HG03097 (cell line): Measurements from ENCODE around the gene GIMAP8.
"Not testable (repeated sequence)": the region's sequence is repeated elsewhere in the genome, so short reads cannot be mapped to it uniquely, and the experiment has no call there.

Experiments
- ATAC-seq: cut with Tn5 transposase; IDR thresholded peaks from one replicate; pipeline ENCODE4 v1.9.1; 2021; ENCODE audit not compliant: unreplicated experiment, low FRiP score

The GIMAP8 gene

DNA sequence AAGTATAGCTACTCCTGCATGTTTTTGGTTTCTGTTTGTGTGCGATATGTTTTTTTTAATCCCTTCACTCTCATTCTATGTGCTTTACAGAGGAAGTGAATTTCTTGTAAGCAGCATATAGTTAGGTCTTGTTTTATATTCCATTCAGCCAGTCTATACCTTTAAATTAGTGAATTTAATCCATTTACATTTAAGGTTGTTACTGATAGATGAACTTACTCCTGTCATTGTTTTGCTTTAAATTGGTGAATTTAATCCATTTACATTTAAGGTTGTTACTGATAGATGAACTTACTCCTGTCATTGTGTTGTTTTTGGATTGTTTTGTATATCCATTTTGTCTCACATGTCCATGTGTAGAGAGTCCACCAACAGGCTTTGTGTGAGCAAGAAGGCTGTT is 11.1 kb downstream of the GIMAP8 start:
- ATAC-seq, result no peak

DNA sequence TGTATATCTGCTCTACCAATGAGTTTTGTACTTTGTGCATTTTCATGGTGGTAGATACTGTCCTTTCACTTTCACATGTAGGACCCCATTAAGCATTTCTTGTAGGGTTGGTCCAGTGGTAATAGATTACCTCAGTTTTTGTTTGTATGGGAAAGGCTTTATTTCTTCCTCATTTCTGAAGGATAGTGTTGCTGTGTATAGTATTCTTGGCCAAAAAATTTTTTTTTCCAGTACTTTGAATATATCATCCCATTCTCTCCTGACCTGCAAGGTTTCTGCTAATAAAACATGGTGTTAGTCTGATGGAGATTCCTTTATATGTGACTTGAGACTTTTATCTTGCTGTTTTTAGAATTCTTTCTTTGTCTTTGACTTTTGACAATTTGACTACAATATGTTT is 12.0 kb downstream of the GIMAP8 start:
- ATAC-seq, result no peak

DNA sequence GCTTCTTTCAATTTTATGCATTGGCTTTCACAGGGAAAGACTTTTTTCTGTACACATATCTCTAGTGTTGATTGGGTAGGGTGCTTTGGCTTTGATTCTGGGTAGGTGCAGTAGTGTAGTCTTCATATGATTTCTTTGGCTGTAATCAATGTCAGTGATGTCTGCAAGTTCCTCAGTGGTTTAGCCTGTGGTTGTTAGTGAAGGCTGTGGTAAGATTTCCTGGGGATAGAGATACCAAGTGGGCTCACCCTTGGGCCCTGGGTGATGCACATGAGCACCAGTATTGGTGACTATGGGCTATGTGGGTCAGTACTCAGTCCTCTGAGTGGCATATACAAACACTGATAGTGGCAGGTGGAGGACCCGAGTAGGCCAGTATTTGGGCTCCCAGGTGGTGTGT is 13.0 kb downstream of the GIMAP8 start:
- ATAC-seq, result no peak

DNA sequence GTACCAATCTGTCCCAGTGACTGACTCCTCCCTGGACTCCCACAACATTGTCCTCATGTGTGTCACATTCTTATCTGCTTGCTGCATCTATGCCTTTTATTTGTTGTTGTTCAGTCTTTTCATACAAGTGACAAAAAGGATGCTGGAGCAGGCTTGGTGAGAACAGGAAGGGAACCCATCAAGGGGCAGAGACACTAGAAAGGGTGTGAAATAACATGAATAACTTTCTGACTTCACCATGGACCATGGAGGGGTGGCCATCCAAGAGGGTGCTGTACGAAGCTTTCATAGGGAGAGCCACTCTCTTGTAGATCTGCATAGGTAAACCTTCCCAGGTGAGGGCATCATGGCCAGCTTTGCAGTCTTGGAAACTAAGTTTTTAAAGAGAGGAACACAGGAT is 14.5 kb downstream of the GIMAP8 start:
- ATAC-seq, result no peak

DNA sequence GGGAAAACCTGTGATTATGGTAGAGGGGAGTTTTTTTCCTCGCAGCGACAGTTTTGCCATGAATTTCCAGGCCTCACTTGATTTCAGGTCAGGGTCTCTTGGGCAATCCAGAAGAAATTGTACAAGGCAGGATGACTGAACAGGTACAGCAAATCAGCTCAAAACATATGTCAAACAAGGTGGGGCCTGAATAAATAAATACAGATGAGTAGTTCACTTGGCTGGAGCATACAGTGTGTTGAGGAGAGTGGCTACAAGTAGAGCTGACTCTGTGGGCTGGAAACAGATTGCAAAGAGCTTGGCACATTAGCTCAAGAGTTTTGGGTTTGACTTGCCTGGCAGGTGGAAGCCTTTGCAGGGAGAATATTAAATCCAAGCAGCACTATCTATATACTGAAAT is 15.0 kb downstream of the GIMAP8 start:
- no peak for ATAC-seq

DNA sequence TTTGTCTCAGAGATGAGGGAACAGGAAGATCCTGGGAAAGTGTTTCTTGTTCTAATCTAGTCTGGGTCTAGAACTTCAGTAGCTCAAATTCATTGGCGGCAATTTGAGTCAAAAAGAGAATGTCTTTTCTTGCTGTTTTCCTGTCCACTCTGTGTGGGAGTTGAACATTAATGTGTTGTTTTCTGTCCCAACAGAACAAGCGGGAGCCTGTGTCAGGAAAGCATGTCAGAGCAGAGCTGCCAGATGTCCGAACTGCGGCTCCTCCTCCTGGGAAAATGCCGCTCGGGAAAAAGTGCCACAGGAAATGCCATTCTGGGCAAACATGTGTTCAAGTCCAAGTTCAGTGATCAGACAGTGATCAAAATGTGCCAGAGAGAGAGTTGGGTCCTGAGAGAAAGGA is 16.0 kb downstream of the GIMAP8 start:
- no peak for ATAC-seq

DNA sequence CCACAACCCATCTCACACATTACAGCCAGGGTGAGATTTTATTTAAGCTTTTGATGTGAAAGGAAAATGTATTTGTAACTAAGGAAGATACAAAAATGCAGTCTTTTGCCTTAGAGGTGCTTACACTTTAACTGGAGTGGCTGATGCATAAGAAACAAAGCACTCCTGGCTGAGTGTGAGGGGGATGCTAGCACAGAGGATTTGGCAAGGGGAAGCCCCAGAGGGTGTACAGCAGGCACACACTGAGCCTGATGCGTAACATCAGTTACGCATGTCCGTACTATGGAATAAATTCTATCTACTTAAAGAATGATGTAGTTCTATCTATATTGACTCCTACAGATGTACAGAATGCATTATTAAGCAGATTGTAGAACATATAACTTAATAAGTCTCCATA is 17.8 kb downstream of the GIMAP8 start:
- ATAC-seq, result no peak

DNA sequence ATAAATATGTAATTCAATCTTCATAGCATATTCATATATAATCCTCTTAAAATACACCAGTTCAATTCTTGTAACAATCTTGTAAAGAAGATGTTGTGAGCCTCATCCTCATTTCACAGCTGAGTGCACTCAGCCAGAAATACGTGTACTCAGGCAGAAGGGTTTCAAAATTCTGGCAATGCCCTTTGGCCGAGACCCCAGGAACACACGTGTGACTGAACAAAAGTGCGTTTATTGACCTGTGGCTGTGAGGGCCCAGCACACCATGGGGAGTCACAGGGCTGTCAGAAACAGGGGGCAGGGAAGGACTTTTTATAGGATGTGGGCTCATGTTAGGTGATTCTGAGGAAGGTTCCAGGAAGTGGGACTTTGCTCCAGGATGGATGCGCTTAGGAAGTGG is 21.5 kb downstream of the GIMAP8 start:
- ATAC-seq, result no peak

DNA sequence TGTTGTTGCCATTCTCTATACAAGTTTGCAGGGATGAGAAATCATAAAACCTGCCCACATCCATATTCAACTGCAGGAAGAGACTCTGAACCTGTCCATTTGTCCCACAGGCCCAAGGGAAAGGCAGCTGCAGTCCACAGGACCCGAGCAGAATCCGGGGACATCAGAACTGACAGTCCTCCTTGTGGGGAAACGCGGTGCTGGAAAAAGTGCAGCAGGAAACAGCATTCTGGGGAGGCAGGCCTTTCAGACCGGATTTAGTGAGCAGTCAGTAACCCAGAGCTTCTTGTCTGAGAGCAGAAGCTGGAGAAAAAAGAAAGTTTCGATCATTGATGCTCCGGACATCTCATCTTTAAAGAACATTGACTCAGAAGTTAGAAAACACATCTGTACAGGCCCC is 23.5 kb downstream of the GIMAP8 start:
- ATAC-seq, result no peak

DNA sequence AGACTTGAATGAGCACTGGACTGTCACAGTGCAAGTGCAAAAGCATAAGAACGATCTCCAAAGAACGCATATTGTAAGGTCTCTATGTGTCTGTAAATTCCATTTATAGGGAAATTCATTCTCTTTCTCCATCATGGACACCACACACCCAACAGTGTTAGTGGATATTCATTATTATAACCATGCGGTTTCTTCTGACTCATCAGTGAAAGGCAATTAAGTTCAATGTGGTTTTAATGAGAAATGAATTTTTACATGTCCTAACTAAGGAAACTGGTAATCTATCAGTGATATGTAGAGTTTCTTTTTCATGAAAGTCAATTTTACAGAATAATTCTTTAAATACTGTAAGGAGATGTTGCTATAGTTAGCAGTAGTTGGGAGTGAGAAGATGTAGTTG is 25.9 kb downstream of the GIMAP8 start:
- ATAC-seq, result no peak

DNA sequence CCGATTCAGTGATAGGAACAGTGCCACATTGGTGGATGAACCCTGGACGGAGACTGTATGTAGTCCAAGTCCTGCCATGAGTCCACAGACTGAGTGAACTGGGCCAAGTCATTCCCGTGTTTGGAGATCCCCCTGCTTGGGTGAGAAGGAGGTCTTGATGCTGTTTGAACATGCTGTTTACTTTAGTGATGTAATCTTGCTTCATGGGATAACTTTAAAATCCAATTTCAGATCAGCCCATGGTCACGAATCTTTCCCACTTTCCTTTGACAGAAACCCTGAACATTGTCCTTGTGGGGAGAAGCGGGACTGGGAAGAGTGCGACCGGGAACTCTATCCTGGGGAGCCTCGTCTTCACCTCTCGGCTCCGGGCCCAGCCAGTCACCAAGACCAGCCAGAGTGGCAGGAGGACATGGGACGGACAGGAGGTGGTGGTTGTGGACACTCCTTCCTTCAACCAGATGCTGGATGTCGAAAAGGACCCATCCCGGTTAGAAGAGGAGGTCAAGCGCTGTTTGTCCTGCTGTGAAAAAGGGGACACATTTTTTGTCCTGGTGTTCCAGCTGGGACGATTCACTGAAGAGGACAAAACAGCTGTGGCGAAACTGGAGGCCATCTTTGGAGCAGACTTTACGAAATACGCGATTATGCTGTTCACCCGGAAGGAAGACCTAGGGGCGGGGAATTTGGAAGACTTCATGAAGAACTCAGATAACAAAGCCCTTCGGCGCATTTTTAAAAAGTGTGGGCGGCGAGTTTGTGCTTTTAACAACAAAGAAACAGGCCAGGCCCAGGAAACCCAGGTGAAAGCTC is 26.6 kb downstream of the GIMAP8 start:
- no peak for ATAC-seq

DNA sequence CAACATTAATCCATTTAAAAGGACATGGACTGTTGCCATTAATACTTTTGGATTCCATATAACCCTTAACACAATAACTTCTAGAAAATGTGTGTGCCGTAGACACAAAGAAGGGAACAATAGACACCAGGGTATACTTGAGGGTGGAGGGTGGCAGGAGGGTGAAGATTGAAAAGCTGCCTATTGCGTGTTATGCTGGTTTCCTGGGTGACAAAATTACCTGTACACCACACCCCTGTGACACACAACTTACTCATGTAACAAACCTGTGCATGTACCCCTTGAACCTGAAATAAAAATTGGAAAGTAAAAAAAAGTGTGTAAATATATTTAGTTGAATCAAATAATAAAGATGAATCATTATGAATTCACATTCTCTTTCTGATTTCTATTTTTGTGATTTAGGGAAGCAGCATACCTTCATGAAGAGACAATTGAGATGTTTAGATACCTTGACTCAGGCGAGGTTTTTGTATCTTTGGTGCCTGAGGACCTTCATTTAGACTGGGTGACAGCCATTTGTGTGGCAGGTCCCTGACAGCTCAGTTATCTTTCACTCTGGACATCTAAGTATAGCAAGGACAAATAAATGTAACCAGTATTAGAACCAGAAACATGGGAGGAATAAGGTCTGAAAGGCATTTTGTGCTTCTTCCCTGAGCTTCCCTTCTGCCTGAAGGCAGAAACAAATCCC is 28.7 kb downstream of the GIMAP8 start:
- no peak for ATAC-seq

DNA sequence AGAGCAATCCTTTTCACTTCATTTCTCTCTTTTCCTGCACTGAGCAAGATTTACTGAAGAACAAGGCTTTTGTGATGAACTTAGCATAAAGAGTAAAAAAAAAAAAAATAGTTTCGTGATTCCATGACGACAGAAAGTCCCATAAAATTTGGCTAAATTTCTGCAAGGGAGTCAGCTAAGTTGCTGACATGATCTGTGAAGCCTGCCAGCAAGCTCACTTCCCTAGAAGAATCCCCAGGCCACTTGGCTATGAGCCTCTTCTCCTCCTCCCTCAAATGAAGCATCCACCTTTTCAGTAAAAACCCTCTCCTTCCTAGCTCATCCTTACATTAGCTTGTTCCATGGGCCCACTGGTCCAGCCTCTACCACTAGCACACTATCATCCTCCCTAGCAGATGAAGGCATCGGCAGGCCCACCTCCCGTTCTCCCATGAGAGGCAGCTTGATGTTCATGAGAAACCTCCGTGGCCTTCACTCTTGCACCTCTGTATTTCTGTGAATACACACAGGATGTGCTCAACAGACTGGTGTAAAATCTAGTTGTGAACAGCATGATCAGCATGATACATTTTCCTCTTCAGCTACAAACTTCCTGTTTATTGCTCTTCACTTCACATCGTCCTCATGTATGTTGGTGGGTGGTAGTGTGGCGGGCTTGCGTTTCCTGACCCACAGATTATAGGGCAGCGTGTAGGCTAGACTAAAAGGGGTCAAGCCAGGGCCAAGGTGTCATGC is 30.9 kb downstream of the GIMAP8 start:
- ATAC-seq, result no peak

DNA sequence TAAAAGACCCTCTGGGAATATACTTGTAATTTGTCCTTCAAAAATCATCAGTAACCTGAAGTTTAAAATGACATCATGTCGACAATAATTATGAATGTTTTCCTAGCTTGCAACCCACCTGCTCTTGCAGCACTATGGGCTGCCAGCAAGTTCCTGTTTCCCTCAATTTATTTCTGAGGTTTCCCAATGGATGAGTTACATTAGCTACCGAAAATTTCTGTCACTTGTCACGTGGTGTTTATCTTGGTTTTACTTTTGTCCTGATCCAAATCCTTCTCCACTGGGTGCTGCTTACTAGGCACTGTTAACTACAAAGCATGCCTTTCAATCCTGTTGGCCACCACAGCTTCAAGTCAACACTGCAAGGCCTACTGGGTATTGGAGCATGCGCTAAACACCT is 31.5 kb downstream of the GIMAP8 start:
- ATAC-seq, result no peak

DNA sequence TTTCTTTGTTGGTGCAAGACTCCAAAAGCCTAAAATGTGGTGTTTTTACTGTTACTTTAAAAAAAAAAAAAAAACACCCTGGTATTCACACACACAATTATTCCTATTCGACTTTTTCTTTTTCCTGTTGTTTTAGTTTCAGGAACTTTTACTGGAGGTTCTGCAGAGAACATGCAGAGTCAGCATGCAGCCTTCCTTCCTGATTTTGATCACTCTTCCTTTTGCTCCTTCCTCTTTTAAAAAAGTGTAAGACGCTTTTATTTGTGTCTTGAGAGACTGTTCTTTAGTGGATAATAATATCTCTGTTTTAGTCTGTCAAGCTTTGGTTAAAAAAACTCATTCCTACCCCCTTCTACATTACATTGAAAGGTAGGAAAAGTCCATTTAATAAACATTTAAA is 33.1 kb downstream of the GIMAP8 start:
- not testable (repeated sequence) for ATAC-seq

DNA sequence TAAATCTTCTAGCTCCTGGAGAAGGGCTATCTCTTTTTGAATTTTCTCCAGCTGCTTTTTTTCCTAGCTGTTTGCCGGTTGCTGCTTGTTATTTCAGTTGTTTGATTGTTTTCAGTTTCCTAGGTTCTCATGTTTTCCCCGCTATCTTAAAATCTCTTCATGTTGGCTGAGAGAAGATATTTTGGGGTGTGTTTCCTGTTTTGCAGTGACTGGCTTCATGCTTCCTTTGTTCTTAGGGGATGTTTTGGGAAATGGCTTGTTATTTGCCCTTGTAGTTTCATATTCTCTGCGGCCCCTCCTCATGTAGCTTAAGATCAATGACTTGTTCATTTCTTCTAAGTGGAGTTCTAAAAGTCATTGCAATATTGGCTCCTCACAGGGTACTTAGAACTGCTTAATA is 33.6 kb downstream of the GIMAP8 start:
- not testable (repeated sequence) for ATAC-seq

DNA sequence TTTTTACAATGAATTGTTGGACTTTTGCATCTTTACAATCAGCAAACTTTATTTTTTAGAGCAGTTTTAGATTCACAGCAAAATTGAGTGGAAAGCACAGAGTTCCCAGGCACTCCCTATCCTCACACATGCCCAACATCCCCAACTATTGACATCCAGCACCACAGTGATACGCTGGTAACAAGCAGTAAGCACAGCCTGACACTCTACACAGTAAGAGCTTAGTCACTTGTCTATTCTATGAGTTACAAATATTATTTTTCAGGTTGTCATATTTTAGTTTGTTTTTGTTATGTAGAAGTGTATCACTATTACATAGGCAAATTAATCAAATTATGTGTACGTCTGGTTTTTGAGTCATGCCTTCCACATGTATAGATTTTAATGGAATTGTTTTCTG is 37.2 kb downstream of the GIMAP8 start:
- ATAC-seq, result no peak

DNA sequence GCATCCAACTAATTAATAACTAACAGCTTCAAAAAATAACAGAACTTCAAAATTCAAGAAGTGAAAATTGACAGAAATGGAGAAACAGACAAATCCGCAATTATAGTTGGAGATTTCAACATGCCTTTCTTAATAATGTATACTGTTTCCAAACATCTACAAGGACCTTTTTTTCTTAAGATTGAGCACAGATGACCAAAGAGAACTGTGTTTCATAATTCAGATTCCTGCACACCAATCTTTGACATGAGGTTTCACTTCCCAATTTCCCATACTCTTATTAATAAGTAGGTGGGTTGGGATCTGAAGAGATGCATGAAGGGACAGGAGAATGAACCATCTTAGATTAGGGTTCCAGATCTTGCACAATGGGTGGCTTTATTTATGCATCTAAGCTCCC is 39.4 kb downstream of the GIMAP8 start:
- no peak for ATAC-seq

DNA sequence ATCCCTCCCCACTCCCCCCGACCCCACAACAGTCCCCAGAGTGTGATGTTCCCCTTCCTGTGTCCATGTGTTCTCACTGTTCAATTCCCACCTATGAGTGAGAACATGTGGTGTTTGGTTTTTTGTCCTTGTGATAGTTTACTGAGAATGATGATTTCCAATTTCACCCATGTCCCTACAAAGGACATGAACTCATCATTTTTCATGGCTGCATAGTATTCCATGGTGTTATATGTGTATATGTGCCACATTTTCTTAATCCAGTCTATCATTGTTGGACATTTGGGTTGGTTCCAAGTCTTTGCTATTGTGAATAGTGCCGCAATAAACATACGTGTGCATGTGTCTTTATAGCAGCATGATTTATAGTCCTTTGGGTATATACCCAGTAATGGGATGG is 43.0 kb downstream of the GIMAP8 start:
- ATAC-seq, result not testable (repeated sequence)

DNA sequence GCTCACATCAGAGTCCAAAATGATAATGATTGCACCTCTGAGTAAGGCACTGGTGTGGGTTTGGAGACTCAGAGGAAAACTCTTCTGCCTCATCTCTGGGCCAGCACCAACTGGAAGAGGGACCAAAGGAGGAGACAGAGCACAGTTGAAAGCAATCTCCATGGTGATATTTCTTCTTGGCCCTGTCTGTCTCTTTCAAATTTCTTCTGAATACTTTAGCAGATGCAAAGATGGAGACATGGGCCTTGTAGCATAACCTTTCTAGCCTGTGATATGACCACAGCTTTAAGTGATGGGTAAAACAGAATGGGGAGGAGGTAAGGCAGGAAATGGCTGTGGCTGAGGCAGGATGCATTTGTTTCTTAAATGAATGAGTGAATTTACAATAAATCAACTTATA is 52.1 kb downstream of the GIMAP8 start:
- ATAC-seq, result no peak

DNA sequence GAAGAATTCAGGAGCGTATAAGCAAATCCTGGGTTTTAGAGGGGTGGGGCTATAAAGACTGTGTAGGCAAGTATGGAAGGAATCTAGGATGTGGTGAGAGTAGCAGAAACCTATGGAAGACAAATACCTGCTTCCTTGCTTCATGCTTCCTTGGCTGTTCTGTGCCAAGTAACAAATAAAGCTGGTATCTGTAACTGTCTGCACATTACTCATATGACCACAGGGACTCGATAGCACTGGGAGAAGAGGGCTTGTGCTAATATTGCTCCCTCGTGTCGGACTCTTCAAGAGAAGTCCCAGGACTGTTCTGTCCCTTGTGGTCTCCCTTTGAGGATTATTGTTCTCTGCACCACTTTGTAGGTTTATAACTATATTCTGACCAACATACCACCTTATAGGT is 52.7 kb downstream of the GIMAP8 start:
- ATAC-seq, result no peak

DNA sequence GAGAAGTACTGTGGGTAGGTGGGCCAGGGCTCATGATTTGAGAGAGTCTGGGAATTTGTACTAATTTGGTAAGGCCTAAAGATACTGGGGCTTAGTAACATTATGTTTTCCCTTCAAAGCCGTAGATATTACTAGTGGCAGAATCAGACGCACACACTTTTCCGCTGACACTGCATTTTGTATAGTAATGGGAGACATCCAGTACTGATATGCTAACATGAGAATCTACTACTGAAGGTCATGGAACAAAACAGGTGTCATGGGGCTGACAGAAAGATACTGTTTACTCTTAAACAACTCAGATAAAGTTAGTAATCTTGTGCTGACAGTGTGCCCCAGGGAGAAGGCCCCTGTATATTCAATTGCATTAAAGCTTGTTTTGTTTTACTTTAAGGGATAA is 53.2 kb downstream of the GIMAP8 start:
- ATAC-seq, result no peak
